ENCODE measurements around the gene SLC13A1.

- TF ChIP-seq CTCF (IDR thresholded peaks at IDR 0.05 in 2 of 3, conservative IDR thresholded peaks at IDR 0.05 in 1 of 3; ENCODE audit: control insufficient read depth in 2 of 3, extremely low read depth in 1 of 3, insufficient read depth in 1 of 3, low read depth in 3 of 3, low read length in 3 of 3) (no peak), PRDM15 (CRISPR knock-in tag; IDR thresholded peaks at IDR 0.05) (no peak), POLR2AphosphoS5 (IDR thresholded peaks at IDR 0.05; ENCODE audit: low read length) (no peak), NFIC (IDR thresholded peaks at IDR 0.05; ENCODE audit: low read depth, low read length) (no peak), REST (IDR thresholded peaks at IDR 0.05; ENCODE audit: low read depth, low read length) (no peak), ETV6 (conservative IDR thresholded peaks at IDR 0.05 in 1 of 2, IDR thresholded peaks at IDR 0.05 in 1 of 2; ENCODE audit: borderline replicate concordance in 1 of 2, low read depth in 1 of 2) (no peak), SP1 (IDR thresholded peaks at IDR 0.05; ENCODE audit: low read depth, low read length) (no peak)
Measured at GRCh38 chr7:123198668-123199652, 809 bp downstream of the SLC13A1 start.

Data from GM12878 (cell line).